Osteoblast (primary cell): ENCODE measurements around the gene TRPT1. TPM values are rescaled to one million over a fixed set of nuclear protein-coding genes. Genes with fewer than 3 reads are reported as not detected.

Source experiments
- DNase-seq: peaks from one replicate; pipeline ENCODE4 v3.0.0; 2011; ENCODE audit warnings: low spot score, mixed read lengths; ENCODE audit not compliant: insufficient read length; ENCODE audit errors: missing footprints
- H2AFZ ChIP-seq: 2 replicates; pipeline ENCODE4 v1.6.0; 2011; ENCODE audit warnings: mild to moderate bottlenecking, low read length
- H3K27ac ChIP-seq: 2 replicates; pipeline ENCODE4 v1.5.1; 2011; ENCODE audit warnings: mild to moderate bottlenecking, low read depth, low read length, moderate library complexity
- H3K27me3 ChIP-seq: 2 replicates; pipeline ENCODE4 v1.6.0; 2012; ENCODE audit warnings: mild to moderate bottlenecking, control low read depth, inconsistent platforms, low read length, moderate library complexity; ENCODE audit not compliant: insufficient read depth
- H3K36me3 ChIP-seq: 2 replicates; pipeline ENCODE4 v1.5.1; 2011; ENCODE audit warnings: mild to moderate bottlenecking, low read length, control low read depth, moderate library complexity; ENCODE audit not compliant: insufficient read depth
- H3K4me1 ChIP-seq: 2 replicates; pipeline ENCODE4 v1.5.1; 2011; ENCODE audit warnings: mild to moderate bottlenecking, low read length, control low read depth, moderate library complexity; ENCODE audit not compliant: insufficient read depth
- H3K4me2 ChIP-seq: 2 replicates; pipeline ENCODE4 v1.6.0; 2011; ENCODE audit warnings: mild to moderate bottlenecking, low read length; ENCODE audit not compliant: insufficient read depth
- H3K4me3 ChIP-seq: fragments of 200-600 bp; sonication (generic); 3 replicates; pipeline ENCODE4 v1.5.1; 2012; ENCODE audit warnings: mild to moderate bottlenecking, low read length, inconsistent platforms; ENCODE audit not compliant: insufficient read depth
- H3K79me2 ChIP-seq: 2 replicates; pipeline ENCODE4 v1.6.0; 2012; ENCODE audit warnings: mild to moderate bottlenecking, low read length, control low read depth, inconsistent platforms; ENCODE audit not compliant: insufficient read depth
- H3K9me3 ChIP-seq: 2 replicates; pipeline ENCODE4 v1.5.1; 2011; ENCODE audit warnings: low read depth, low read length, control low read depth
- H4K20me1 ChIP-seq: 2 replicates; pipeline ENCODE4 v1.6.0; 2012; ENCODE audit warnings: mild to moderate bottlenecking, low read length, control low read depth; ENCODE audit not compliant: insufficient read depth
- total RNA-seq: library from RNA; depleted of rRNA; stranded (reverse); fragments of >200 nt; gene quantifications from 2 replicates; pipeline ENCODE4 v1.2.3, GENCODE V29; 2012
- TF ChIP-seq, protein P1 (sequence below): IDR thresholded peaks from 2 replicates; pipeline ENCODE4 v1.5.1; 2011; ENCODE audit warnings: mild to moderate bottlenecking, low read depth, low read length, moderate library complexity; ENCODE audit errors: extremely low read depth

Gene TRPT1
- total RNA-seq, 1 donor, result 32.2 TPM

DNA sequence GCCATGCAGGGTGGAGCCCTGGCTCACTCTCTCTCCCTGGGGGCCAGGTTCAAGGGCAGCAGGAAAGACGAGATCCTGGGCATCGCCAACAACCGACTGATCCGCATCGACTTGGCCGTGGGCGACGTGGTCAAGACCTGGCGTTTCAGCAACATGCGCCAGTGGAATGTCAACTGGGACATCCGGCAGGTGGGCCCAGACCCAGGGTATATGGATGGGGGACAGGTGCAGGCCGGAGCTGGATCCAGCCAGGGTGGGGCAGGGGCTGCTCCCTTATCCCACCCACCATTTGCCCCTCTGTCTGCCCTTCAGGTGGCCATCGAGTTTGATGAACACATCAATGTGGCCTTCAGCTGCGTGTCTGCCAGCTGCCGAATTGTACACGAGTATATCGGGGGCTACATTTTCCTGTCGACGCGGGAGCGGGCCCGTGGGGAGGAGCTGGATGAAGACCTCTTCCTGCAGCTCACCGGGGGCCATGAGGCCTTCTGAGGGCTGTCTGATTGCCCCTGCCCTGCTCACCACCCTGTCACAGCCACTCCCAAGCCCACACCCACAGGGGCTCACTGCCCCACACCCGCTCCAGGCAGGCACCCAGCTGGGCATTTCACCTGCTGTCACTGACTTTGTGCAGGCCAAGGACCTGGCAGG is 2.9 kb downstream of the TRPT1 start:
- Histone ChIP-seq H3K9me3 (no peaks in the 10 kb centered on the region), H3K27me3 (no peaks in the 10 kb centered on the region), H3K79me2 (peaks cover 30% of the 10 kb centered on the region), H3K4me2 (no peak overlapping the region), H3K27ac (no peak overlapping the region), H4K20me1 (peaks cover 5% of the 10 kb centered on the region), H3K4me3 (no peak overlapping the region), H3K36me3 (peaks cover 5% of the 10 kb centered on the region), H2AFZ (no peak overlapping the region), H3K4me1 (peaks cover 23% of the 10 kb centered on the region)
- DNase-seq, result no peak
- TF ChIP-seq, protein P1, sequence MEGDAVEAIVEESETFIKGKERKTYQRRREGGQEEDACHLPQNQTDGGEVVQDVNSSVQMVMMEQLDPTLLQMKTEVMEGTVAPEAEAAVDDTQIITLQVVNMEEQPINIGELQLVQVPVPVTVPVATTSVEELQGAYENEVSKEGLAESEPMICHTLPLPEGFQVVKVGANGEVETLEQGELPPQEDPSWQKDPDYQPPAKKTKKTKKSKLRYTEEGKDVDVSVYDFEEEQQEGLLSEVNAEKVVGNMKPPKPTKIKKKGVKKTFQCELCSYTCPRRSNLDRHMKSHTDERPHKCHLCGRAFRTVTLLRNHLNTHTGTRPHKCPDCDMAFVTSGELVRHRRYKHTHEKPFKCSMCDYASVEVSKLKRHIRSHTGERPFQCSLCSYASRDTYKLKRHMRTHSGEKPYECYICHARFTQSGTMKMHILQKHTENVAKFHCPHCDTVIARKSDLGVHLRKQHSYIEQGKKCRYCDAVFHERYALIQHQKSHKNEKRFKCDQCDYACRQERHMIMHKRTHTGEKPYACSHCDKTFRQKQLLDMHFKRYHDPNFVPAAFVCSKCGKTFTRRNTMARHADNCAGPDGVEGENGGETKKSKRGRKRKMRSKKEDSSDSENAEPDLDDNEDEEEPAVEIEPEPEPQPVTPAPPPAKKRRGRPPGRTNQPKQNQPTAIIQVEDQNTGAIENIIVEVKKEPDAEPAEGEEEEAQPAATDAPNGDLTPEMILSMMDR, result no peak

GRCh38 chr11:64222651-64223000 is 3.4 kb downstream of the TRPT1 start:
- peaks cover 5% of the 10 kb centered on the region for H3K36me3 ChIP-seq
- TF ChIP-seq, protein P1, result no peak
- peaks cover 30% of the 10 kb centered on the region for H3K79me2 ChIP-seq
- H3K4me1 ChIP-seq, result peaks cover 22% of the 10 kb centered on the region
- peak; percentile 63 for DNase-seq
- no peak overlapping the region for H3K4me2 ChIP-seq
- no peaks in the 10 kb centered on the region for H3K9me3 ChIP-seq
- H2AFZ ChIP-seq, result no peak overlapping the region
- H3K27me3 ChIP-seq, result no peaks in the 10 kb centered on the region
- no peak overlapping the region for H3K27ac ChIP-seq
- H3K4me3 ChIP-seq, result no peak overlapping the region
- peaks cover 5% of the 10 kb centered on the region for H4K20me1 ChIP-seq

GRCh38 chr11:64220798-64221197 is 5.2 kb downstream of the TRPT1 start:
- peaks cover 5% of the 10 kb centered on the region for H4K20me1 ChIP-seq
- H3K27ac ChIP-seq, result no peak overlapping the region
- H3K27me3 ChIP-seq, result no peaks in the 10 kb centered on the region
- peaks cover 5% of the 10 kb centered on the region for H3K36me3 ChIP-seq
- TF ChIP-seq, protein P1, result no peak
- no peak overlapping the region for H3K4me3 ChIP-seq
- H3K4me2 ChIP-seq, result no peak overlapping the region
- no peaks in the 10 kb centered on the region for H3K9me3 ChIP-seq
- H3K4me1 ChIP-seq, result peaks cover 8% of the 10 kb centered on the region
- H2AFZ ChIP-seq, result no peak overlapping the region
- H3K79me2 ChIP-seq, result peaks cover 11% of the 10 kb centered on the region
- DNase-seq, result peak; percentile 57

DNA sequence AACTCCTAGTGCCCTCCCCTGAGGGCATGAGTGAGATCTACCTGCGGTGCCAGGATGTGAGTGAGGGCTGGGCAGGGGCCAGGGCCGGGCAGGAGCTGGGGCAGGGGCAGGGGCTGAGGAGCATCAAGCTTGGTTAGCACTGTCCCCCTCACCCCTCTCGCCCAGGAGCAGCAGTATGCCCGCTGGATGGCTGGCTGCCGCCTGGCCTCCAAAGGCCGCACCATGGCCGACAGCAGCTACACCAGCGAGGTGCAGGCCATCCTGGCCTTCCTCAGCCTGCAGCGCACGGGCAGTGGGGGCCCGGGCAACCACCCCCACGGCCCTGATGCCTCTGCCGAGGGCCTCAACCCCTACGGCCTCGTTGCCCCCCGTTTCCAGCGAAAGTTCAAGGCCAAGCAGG is 5.7 kb downstream of the TRPT1 start:
- H3K9me3 ChIP-seq, result no peaks in the 10 kb centered on the region
- TF ChIP-seq, protein P1, result no peak
- H3K4me2 ChIP-seq, result no peak overlapping the region
- no peaks in the 10 kb centered on the region for H3K27me3 ChIP-seq
- H3K4me3 ChIP-seq, result no peak overlapping the region
- H3K4me1 ChIP-seq, result peaks cover 4% of the 10 kb centered on the region
- no peak overlapping the region for H2AFZ ChIP-seq
- peak; percentile 41 for DNase-seq
- peaks cover 6% of the 10 kb centered on the region for H3K79me2 ChIP-seq
- H3K36me3 ChIP-seq, result peaks cover 5% of the 10 kb centered on the region
- peaks cover 5% of the 10 kb centered on the region for H4K20me1 ChIP-seq
- no peak overlapping the region for H3K27ac ChIP-seq
